K562 (cell line): ENCODE results near the gene CDC42BPB. TPM values are rescaled to one million over a fixed set of nuclear protein-coding genes. Genes with fewer than 3 reads are reported as not detected.

Source experiments
- ATAC-seq: fragments of 200-7000 bp; cut with Tn5 transposase; 3 replicates; pipeline ENCODE4 v1.9.1; 2020; ENCODE audit warnings: moderate library complexity
- BruUV-seq: library from RNA; stranded (reverse); fragments of 400-500 nt; replicated peaks from 2 replicates; lab custom pipeline; 2021; lab: Mats Ljungman, UMichigan
- CTCF ChIA-PET: fragments of 300-600 bp; formaldehyde crosslinking; extraction: SDS; loops from one replicate; lab custom pipeline; 2021; ENCODE audit warnings: low intra/inter-chr PET ratio; lab: Yijun Ruan, JAX
- POLR2A ChIA-PET: fragments of 300-600, 350-650 bp; sonication (Branson Sonifier 250); formaldehyde crosslinking; extraction: SDS; loops from one replicate; lab custom pipeline; 2021; ENCODE audit warnings: antibody characterized with exemption, inconsistent platforms; lab: Yijun Ruan, JAX
- DNase-seq, 4 experiments: peaks; one replicate each; pipeline versions ENCODE4 v3.0.0 to v3.0.0-alpha.2; 2011 to 2018; ENCODE audit warnings: low spot score in 3 of 4, mixed read lengths in 3 of 4; ENCODE audit errors: extremely low read depth in 1 of 4
- FAIRE-seq: peaks from 2 replicates; lab custom pipeline; 2011; peaks lifted over from hg19 to GRCh38; lab: Jason Lieb, UNC
- H2AFZ ChIP-seq: 2 replicates; pipeline ENCODE4 v1.6.0; 2011; ENCODE audit warnings: low read depth, low read length, control low read depth, inconsistent platforms
- H3K27ac ChIP-seq: fragments of 200-600 bp; 3 replicates; pipeline ENCODE4 v1.8.0; 2011; ENCODE audit warnings: low read depth, mild to moderate bottlenecking, control low read depth, inconsistent platforms, low read length, moderate library complexity, mixed read lengths; ENCODE audit errors: extremely low read depth
- H3K27me3 ChIP-seq, 2 experiments: fragments of 300-600 bp in 1 of 2; 2 replicates in 1 of 2; 3 replicates in 1 of 2; pipeline versions ENCODE4 v1.6.0 to v1.8.0; 2011; ENCODE audit warnings: inconsistent platforms in 2 of 2, low read length in 2 of 2, mild to moderate bottlenecking in 1 of 2, mixed read lengths in 1 of 2, moderate library complexity in 1 of 2; ENCODE audit not compliant: control insufficient read depth in 2 of 2, insufficient read depth in 2 of 2
- H3K36me3 ChIP-seq: fragments of 300-600 bp; 3 replicates; pipeline ENCODE4 v1.8.0; 2011; ENCODE audit warnings: mild to moderate bottlenecking, low read length, inconsistent platforms; ENCODE audit not compliant: control insufficient read depth, insufficient read depth
- H3K4me1 ChIP-seq, 2 experiments: fragments of 200-600 bp in 1 of 2; replicated peaks in 1 of 2; 2 replicates in 1 of 2; 3 replicates in 1 of 2; pipeline versions ENCODE4 v1.5.1 to v1.8.0; 2011; ENCODE audit warnings: inconsistent platforms in 2 of 2, low read length in 2 of 2, mild to moderate bottlenecking in 1 of 2, mixed read lengths in 1 of 2, moderate library complexity in 1 of 2; ENCODE audit not compliant: control insufficient read depth in 2 of 2, insufficient read depth in 2 of 2
- H3K4me2 ChIP-seq: 2 replicates; pipeline ENCODE4 v1.6.1; 2011; ENCODE audit warnings: low read length, control low read depth, inconsistent platforms, mixed read lengths; ENCODE audit not compliant: insufficient read depth
- H3K4me3 ChIP-seq: fragments of 200-600 bp; sonication (generic), shearing (Covaris generic); 2 replicates; pipeline ENCODE4 v1.5.1; 2016; ENCODE audit warnings: control low read depth, inconsistent platforms
- H3K79me2 ChIP-seq: fragments of 200-600 bp; 3 replicates; pipeline ENCODE4 v1.8.0; 2011; ENCODE audit warnings: low read length, inconsistent platforms; ENCODE audit not compliant: control insufficient read depth, insufficient read depth
- H3K9ac ChIP-seq, 2 experiments: 2 replicates each; pipeline versions ENCODE4 v1.6.0 to v1.6.1; 2011; ENCODE audit warnings: low read depth in 2 of 2, low read length in 2 of 2, control low read depth in 1 of 2, inconsistent platforms in 1 of 2, mild to moderate bottlenecking in 1 of 2, mixed read lengths in 1 of 2; ENCODE audit not compliant: insufficient read depth in 1 of 2
- H3K9me1 ChIP-seq: one replicate; pipeline ENCODE4 v1.6.0; 2011; ENCODE audit warnings: inconsistent platforms, mild to moderate bottlenecking, low read length, moderate library complexity; ENCODE audit not compliant: control insufficient read depth, insufficient read depth
- H3K9me3 ChIP-seq: replicated peaks from 2 replicates; pipeline ENCODE4 v1.5.1; 2011; ENCODE audit warnings: low read depth, low read length, inconsistent platforms; ENCODE audit not compliant: control insufficient read depth, insufficient read depth
- H4K20me1 ChIP-seq: replicated peaks from 2 replicates; pipeline ENCODE4 v1.6.1; 2011; ENCODE audit warnings: low read length, inconsistent platforms, mixed read lengths; ENCODE audit not compliant: control insufficient read depth, insufficient read depth
- CBX2 ChIP-seq: fragments of 200-600 bp; sonication (generic); IDR thresholded peaks from one replicate; pipeline ENCODE4 v1.6.1; 2012; ENCODE audit warnings: mild to moderate bottlenecking, low read length, inconsistent platforms; ENCODE audit not compliant: insufficient read depth, poor library complexity, severe bottlenecking
- EGR1 ChIP-seq: fragments of 450-650 bp; conservative IDR thresholded peaks from 2 replicates; pipeline ENCODE4 v1.6.1; 2017; ENCODE audit warnings: mild to moderate bottlenecking
- FOSL1 ChIP-seq: fragments of 200-800 bp; sonication (Bioruptor generic); conservative IDR thresholded peaks from 2 replicates; pipeline ENCODE4 v1.6.1; 2016; ENCODE audit warnings: missing genetic modification characterization, missing compliant biosample characterization
- KDM1A ChIP-seq, 2 experiments: fragments of 450-650 bp; IDR thresholded peaks; 2 replicates each; pipeline ENCODE4 v1.6.1; 2016; ENCODE audit warnings: mild to moderate bottlenecking in 2 of 2
- KLF1 ChIP-seq: fragments of 450-650 bp; IDR thresholded peaks from 2 replicates; pipeline ENCODE4 v1.6.1; 2016; ENCODE audit warnings: missing genetic modification characterization, missing compliant biosample characterization
- KLF13 ChIP-seq: fragments of 450-650 bp; IDR thresholded peaks from 2 replicates; pipeline ENCODE4 v1.6.1; 2016; ENCODE audit warnings: missing genetic modification characterization, low read depth, mild to moderate bottlenecking, missing compliant biosample characterization, moderate library complexity, borderline replicate concordance
- NCOR1 ChIP-seq: fragments of 450-650 bp; IDR thresholded peaks from 2 replicates; pipeline ENCODE4 v1.6.1; 2016; ENCODE audit warnings: mild to moderate bottlenecking, moderate library complexity
- NONO ChIP-seq, 2 experiments: fragments of 200-400 bp in 1 of 2; fragments of 450-650 bp in 1 of 2; formaldehyde crosslinking in 1 of 2; IDR thresholded peaks; 2 replicates each; pipeline ENCODE4 v1.6.1; 2017; ENCODE audit warnings: low read depth in 2 of 2, mild to moderate bottlenecking in 2 of 2, moderate library complexity in 2 of 2, low read length in 1 of 2
- NR4A1 ChIP-seq, 2 experiments: fragments of 250-450 bp in 1 of 2; fragments of 450-650 bp in 1 of 2; sonication (Bioruptor Pico) in 1 of 2; IDR thresholded peaks; 2 replicates each; pipeline versions ENCODE4 v1.4.0 to v1.6.1; 2016 to 2020; ENCODE audit warnings: mild to moderate bottlenecking in 2 of 2, missing compliant biosample characterization in 1 of 2, missing genetic modification characterization in 1 of 2, moderate library complexity in 1 of 2
- PHF8 ChIP-seq: fragments of 200-600 bp; sonication (generic); IDR thresholded peaks from 2 replicates; pipeline ENCODE4 v1.6.1; 2012; ENCODE audit warnings: mixed run types, mild to moderate bottlenecking, inconsistent platforms, low read length, moderate library complexity, borderline replicate concordance
- POLR2G ChIP-seq: fragments of 200-400 bp; formaldehyde crosslinking; IDR thresholded peaks from 2 replicates; pipeline ENCODE4 v1.6.1; 2017; ENCODE audit warnings: low read depth, mild to moderate bottlenecking, antibody characterized with exemption, low read length, moderate library complexity
- RAD21 ChIP-seq, 2 experiments: fragments of 250-450 bp in 1 of 2; fragments of 450-650 bp in 1 of 2; sonication (Bioruptor Pico) in 1 of 2; formaldehyde crosslinking in 1 of 2; IDR thresholded peaks in 1 of 2; conservative IDR thresholded peaks in 1 of 2; 2 replicates each; pipeline versions ENCODE4 v1.4.0 to v1.8.0; 2020 to 2022; ENCODE audit warnings: mild to moderate bottlenecking in 2 of 2, moderate library complexity in 1 of 2
- RB1 ChIP-seq: fragments of 450-650 bp; IDR thresholded peaks from 2 replicates; pipeline ENCODE4 v1.6.1; 2017; ENCODE audit warnings: low read depth, mild to moderate bottlenecking
- SAFB ChIP-seq: fragments of 200-400 bp; formaldehyde crosslinking; IDR thresholded peaks from 2 replicates; pipeline ENCODE4 v1.6.1; 2017; ENCODE audit warnings: low read depth, low read length, borderline replicate concordance
- ZKSCAN8 ChIP-seq: fragments of 200-800 bp; sonication (Bioruptor generic); IDR thresholded peaks from 2 replicates; pipeline ENCODE4 v1.6.1; 2016; ENCODE audit warnings: missing genetic modification characterization, missing compliant biosample characterization
- ZNF232 ChIP-seq: sonication (generic); formaldehyde crosslinking; IDR thresholded peaks from 2 replicates; pipeline ENCODE4 v1.8.0; 2022; ENCODE audit warnings: mild to moderate bottlenecking, missing genetic modification reagents
- ZNF316 ChIP-seq: fragments of 450-650 bp; IDR thresholded peaks from 2 replicates; pipeline ENCODE4 v1.6.1; 2016
- ZNF354B ChIP-seq: fragments of 250-450 bp; sonication (Bioruptor Pico); IDR thresholded peaks from 2 replicates; pipeline ENCODE4 v1.4.0; 2020
- ZNF408 ChIP-seq: fragments of 250-450 bp; sonication (Bioruptor Pico); IDR thresholded peaks from 2 replicates; pipeline ENCODE4 v1.4.0; 2020; ENCODE audit warnings: low read depth, mild to moderate bottlenecking, moderate library complexity
- ZSCAN32 ChIP-seq: fragments of 450-650 bp; formaldehyde crosslinking; IDR thresholded peaks from 2 replicates; pipeline ENCODE4 v1.4.0; 2020; ENCODE audit warnings: mild to moderate bottlenecking, moderate library complexity
- ZZZ3 ChIP-seq: fragments of 450-650 bp; IDR thresholded peaks from 2 replicates; pipeline ENCODE4 v1.6.1; 2016; ENCODE audit warnings: antibody characterized with exemption, mild to moderate bottlenecking, moderate library complexity
- WGBS: fragments of 100-300 bp; shearing (Covaris generic); methylation state at CpG from one replicate; pipeline ENCODE4 v1.1.6; 2016; ENCODE audit warnings: low coverage, mixed read lengths; ENCODE audit not compliant: insufficient coverage; ENCODE audit errors: missing lambda C conversion rate; 5-methylcytosine and 5-hydroxymethylcytosine counted together
- in situ Hi-C: fragments of 300-500 bp; cut with MboI; formaldehyde crosslinking; loops from 4 replicates; pipeline ENCODE4 v1.15.0; 2018; ENCODE audit warnings: inconsistent platforms, mixed read lengths
- intact Hi-C: fragments of 100-400 bp; cut with micrococcal nuclease; formaldehyde crosslinking; loops from 2 replicates; pipeline ENCODE4 v1.14.2; 2022
- polyA plus RNA-seq, 8 experiments: library from polyadenylated mRNA; depleted of rRNA in 4 of 8; stranded (reverse) in 5 of 8; unstranded in 3 of 8; fragments of >200 nt; fragmentation: Nextera tagmentation in 2 of 8; fragmentation: Illumina TruSeq in 1 of 8; extraction: Ambion mirVana in 2 of 8; extraction: Trizol in 1 of 8; gene quantifications; 2 replicates each; pipeline versions ENCODE4 v1.2.1 to v1.2.3, GENCODE V29; 2011 to 2014; ENCODE audit warnings: inconsistent platforms in 1 of 8, missing spikeins in 1 of 8
- total RNA-seq, 7 experiments: library from RNA; depleted of rRNA in 6 of 7; stranded (reverse); fragments of >200 nt in 6 of 7; fragmentation: Illumina TruSeq in 2 of 7; extraction: Trizol in 2 of 7; gene quantifications; 2 replicates each; pipeline versions ENCODE4 v1.2.1 to v1.2.3, GENCODE V29; 2011 to 2021; ENCODE audit warnings: low replicate concordance in 1 of 7
- TF ChIP-seq, protein P1 (sequence below): fragments of 150-350 bp; conservative IDR thresholded peaks from 2 replicates; pipeline ENCODE4 v1.6.1; 2014; ENCODE audit warnings: low read length

CDC42BPB gene
- total and polyA plus RNA-seq, 9 of the 15 experiments (the other 6 are each of a cell fraction or from before 2014, with no cell fraction given) = 0.07 to 24.3 (median 12.6) TPM

DNA sequence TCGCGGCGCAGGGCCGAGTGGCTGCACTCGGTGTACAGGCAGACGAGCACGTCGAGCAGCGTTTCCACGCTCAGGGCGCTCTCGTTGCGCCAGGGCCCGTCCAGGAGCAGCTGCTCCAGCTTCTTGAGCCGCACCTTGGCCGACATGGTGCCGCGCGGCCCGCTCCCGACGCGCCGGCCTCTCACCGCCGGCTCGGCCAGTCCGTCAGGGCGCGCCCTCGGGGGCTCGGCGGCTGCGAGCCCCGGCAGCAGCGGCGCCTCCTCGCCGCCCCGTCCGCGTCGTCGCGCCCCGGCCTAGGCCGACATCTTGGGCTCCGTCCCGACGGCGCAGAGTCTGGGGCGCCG is 349 bp downstream of the CDC42BPB start:
- H3K4me1 ChIP-seq = peaks cover 14 to 26% of the 10 kb centered on the region in 2 experiments; a peak in 4 of 5 replicates
- H3K4me2 ChIP-seq = peak overlapping the region; percentile 78; the same call in 1 of the 2 replicates
- no TSS peak for BruUV-seq
- peak in 2 of 4 experiments; percentile 22 to 27 for DNase-seq
- POLR2A ChIA-PET = no interaction called here
- peak overlapping the region; percentile 46 to 97; a peak in 3 of 4 replicates for H3K9ac ChIP-seq
- no peaks in the 10 kb centered on the region for H3K27me3 ChIP-seq
- CTCF ChIA-PET = no interaction called here
- peaks cover 28% of the 10 kb centered on the region for H3K79me2 ChIP-seq
- no peak for FAIRE-seq
- in situ Hi-C loops (no loop called here), intact Hi-C loops (no loop called here)
- peak overlapping the region; percentile 48; the same call in 1 of the 3 replicates for H3K27ac ChIP-seq
- ATAC-seq = peak; percentile 50
- H3K9me3 ChIP-seq = no peaks in the 10 kb centered on the region
- H3K36me3 ChIP-seq = no peaks in the 10 kb centered on the region
- no peaks in the 10 kb centered on the region for H3K9me1 ChIP-seq
- H3K4me3 ChIP-seq = peak overlapping the region; percentile 55
- no peaks in the 10 kb centered on the region for H4K20me1 ChIP-seq
- under 1% methylated on average over 23 of the region's 53 CpGs for WGBS
- H2AFZ ChIP-seq = peak overlapping the region; percentile 59; the same call in 1 of the 2 replicates
- TF ChIP-seq RAD21 (CRISPR knock-in tag; conservative IDR thresholded peaks at IDR 0.05 in 1 of 2, IDR thresholded peaks at IDR 0.05 in 1 of 2) (no peak), ZNF354B (CRISPR knock-in tag) (no peak), ZNF316 (no peak), KLF13 (no peak), SAFB (peak; percentile 53; the same call in 1 of the 2 replicates), ZSCAN32 (CRISPR knock-in tag) (no peak), NR4A1 (CRISPR knock-in tag; IDR thresholded peaks at IDR 0.05) (no peak), NR4A1 (tag; IDR thresholded peaks at IDR 0.05) (no peak), KDM1A (IDR thresholded peaks at IDR 0.05) (no peak), RB1 (peak; percentile 7; the same call in 1 of the 2 replicates), POLR2G (0 out of 2 replicates have a peak, but pooled peaks have one; percentile 19), ZNF408 (CRISPR knock-in tag) (no peak), PHF8 (peak; percentile 48; the same call in 1 of the 2 replicates), EGR1 (no peak), NONO (IDR thresholded peaks at IDR 0.05; ENCODE audit: low read depth in 2 of 2, low read length in 1 of 2) (no peak), ZNF232 (no peak), CBX2 (no peak), FOSL1 (tag) (no peak), NCOR1 (no peak), ZKSCAN8 (CRISPR knock-in tag) (no peak), KLF1 (tag) (no peak), ZZZ3 (no peak)
- TF ChIP-seq, protein P1, sequence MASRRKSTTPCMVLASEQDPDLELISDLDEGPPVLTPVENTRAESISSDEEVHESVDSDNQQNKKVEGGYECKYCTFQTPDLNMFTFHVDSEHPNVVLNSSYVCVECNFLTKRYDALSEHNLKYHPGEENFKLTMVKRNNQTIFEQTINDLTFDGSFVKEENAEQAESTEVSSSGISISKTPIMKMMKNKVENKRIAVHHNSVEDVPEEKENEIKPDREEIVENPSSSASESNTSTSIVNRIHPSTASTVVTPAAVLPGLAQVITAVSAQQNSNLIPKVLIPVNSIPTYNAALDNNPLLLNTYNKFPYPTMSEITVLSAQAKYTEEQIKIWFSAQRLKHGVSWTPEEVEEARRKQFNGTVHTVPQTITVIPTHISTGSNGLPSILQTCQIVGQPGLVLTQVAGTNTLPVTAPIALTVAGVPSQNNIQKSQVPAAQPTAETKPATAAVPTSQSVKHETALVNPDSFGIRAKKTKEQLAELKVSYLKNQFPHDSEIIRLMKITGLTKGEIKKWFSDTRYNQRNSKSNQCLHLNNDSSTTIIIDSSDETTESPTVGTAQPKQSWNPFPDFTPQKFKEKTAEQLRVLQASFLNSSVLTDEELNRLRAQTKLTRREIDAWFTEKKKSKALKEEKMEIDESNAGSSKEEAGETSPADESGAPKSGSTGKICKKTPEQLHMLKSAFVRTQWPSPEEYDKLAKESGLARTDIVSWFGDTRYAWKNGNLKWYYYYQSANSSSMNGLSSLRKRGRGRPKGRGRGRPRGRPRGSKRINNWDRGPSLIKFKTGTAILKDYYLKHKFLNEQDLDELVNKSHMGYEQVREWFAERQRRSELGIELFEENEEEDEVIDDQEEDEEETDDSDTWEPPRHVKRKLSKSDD = no peak
